ENCODE measurements around the gene GAPDHS.

Gene GAPDHS

DNA sequence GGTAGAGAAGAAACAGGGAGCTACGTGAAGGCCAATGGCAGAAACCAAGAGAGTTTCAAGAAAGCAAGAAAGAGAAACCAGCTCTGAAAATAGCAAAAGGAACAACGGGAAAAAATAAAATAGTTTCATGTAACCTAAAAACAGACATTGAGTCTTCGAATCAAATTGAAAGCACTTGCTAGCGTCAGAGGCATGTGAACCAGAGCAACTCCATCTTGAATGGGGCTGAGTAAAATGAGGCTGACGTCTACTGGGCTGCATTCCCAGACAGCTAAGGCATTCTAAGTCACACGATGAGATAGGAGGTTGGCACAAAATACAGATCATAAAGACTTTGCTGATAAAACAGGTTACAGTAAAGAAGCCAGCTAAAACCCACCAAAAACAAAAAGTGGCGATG lies 45.5 kb downstream of the GAPDHS start:
- in situ Hi-C loops (cut with MboI; ENCODE audit: low sequenced_read_pairs) = no loop called here

GRCh38 chr19:35582760-35583159 lies 49.5 kb downstream of the GAPDHS start:
- in situ Hi-C loops (cut with MboI; ENCODE audit: low sequenced_read_pairs) = no loop called here

- in situ Hi-C loops (cut with MboI; ENCODE audit: low sequenced_read_pairs) = no loop called here
Observed at GRCh38 chr19:35585848-35586247, 52.6 kb downstream of the GAPDHS start, which contains the start of gene PMIS2. PMIS2 (plus strand) TSS chr19:35586173; CDS start chr19:35586260, 87 bp downstream.

DNA sequence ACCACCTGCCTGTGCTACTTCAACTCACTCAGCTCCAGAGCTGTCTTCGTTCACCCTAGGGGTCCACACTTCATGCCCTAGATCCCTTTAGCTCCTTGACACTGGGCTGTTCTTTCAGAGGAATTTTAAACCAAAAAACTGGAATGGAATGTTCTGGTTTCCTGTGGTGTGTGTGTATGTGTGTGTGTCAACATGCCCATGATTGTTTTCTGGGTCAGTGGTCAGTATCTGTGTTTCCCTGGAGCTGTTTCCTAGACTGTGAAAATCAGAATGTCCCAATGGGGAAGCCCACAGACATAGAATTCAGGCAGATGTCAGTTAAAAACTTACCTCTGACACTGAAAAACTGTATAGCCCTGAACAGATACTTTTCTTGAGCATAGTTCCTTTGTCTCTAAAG lies 54.1 kb downstream of the GAPDHS start:
- in situ Hi-C loops (cut with MboI; ENCODE audit: low sequenced_read_pairs) = no loop called here

GRCh38 chr19:35590875-35591274 lies 57.6 kb downstream of the GAPDHS start:
- in situ Hi-C loops (cut with MboI; ENCODE audit: low sequenced_read_pairs) = no loop called here

DNA sequence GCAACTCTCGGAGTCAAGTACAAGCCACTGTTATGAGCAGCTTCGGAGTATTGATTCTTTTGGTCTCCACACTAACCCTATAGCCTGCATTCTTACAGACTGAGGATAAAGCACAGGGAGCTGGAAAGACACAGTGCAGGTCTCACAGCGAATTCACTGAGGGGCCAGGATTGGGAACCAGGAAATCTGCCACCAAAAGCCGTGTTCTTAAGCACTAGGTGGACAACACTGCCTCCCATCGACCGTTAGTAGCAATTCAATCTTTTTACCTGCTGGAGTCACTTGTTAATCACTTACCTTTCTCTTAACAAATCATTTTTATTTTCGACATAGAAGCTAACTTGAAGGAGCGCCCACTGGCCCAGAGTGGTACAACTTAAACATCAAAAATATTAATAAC lies 59.0 kb downstream of the GAPDHS start:
- in situ Hi-C loops (cut with MboI; ENCODE audit: low sequenced_read_pairs) = no loop called here

Data from hTERT RPE-1 (cell line).